ENCODE data around the gene LACTB.

GRCh38 chr15:63189941-63190768 is 68.5 kb downstream of the LACTB start:
- TF ChIP-seq EP300 (IDR thresholded peaks at IDR 0.05) (no peak), POLR2AphosphoS5 (IDR thresholded peaks at IDR 0.05) (no peak), CTCF (IDR thresholded peaks at IDR 0.05) (no peak)

Data from gastroesophageal sphincter (tissue), 3 donors.